Activated CD8-positive, alpha-beta memory T cell treated with anti-CD3 and anti-CD28 coated beads for 24 hours (primary cell): Measurements from ENCODE around the gene PIGX.
A peak's percentile ranks its signal among the peaks of the same experiment; 100 is the strongest.

ENCODE experiments used
- DNase-seq: peaks from one replicate; pipeline ENCODE4 v3.0.0-alpha.2; 2020

Gene PIGX

DNA sequence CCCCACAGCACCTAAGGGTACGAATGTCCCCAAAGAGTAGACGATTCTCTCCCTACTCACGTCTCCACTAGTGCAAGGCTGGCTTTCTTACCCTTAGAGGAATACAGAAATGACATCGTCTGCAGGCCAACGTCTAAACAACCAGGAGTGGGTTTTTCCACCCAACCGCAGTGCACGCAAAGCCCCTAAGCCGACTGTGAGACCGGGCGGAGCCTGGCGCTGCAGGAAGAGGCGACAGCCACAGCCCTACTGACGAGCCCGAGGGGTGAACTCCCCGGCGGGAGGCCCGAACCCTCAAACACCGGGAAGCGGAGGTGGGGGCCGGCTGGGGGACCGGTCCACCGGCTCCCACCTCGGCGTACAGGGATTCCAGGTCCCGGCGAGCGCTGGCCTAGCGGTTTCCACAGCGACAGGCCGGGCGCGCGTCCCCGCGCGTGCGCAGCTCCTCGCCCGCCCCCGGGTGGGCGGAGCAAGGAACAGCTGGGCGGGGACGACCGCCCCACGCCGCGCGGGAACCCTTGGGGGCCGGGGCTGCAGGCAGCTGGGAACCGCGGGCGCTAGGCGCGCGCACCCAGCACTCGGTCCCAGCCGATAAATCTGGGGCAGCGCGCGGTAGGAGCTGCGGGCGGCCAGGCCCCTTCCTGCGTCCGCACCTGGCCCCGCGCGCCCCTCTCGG is at the start of gene PIGX, which contains the start of gene CEP19:
TSS of gene PIGX (plus strand) at position 540 of the 676 bp plus-strand sequence.
TSS of gene CEP19 (minus strand) at position 413 of the 676 bp plus-strand sequence. CDS start 3,593 bp downstream, outside the sequence.
- peak; percentile 96 for DNase-seq

DNA sequence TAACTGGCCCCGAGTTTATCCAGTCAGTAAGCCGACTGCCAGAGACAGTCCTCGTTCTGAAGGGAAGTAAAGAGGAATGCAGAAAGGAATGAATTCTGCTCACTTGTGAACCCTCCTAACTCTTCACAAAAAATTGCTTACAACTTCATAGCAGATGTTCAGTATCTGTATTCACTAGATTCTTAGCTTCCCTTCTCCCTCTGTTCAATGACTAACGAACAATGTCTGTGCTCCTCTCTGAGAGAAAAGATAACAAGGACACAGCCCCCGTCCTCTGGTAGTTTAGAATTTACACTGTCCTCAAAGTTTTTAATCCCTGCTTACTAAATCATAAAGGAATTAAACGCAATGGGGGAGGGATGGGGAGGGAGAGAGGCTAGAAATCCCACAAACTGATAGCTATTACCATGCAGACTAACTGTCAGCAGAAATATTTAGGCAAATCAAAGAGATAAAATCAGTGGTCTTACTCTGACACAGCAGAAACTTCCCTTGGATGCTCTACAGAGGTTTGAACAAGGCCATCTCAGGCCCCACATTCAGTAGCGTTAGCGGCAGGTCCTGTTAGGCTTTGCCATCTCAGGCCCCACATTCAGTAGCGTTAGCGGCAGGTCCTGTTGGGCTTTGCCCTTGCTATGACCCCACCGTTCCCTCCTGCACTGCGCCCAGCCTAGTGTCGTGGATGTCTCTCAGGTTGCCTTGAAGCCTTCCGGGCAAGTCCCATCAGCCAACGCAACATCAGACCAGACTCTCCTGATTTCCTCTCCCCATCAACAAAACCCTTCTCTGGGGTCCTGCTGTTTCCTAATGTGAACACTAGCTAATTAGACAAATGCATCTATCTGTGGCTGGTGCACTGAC is 49.2 kb upstream of the PIGX start:
- DNase-seq, result no peak

DNA sequence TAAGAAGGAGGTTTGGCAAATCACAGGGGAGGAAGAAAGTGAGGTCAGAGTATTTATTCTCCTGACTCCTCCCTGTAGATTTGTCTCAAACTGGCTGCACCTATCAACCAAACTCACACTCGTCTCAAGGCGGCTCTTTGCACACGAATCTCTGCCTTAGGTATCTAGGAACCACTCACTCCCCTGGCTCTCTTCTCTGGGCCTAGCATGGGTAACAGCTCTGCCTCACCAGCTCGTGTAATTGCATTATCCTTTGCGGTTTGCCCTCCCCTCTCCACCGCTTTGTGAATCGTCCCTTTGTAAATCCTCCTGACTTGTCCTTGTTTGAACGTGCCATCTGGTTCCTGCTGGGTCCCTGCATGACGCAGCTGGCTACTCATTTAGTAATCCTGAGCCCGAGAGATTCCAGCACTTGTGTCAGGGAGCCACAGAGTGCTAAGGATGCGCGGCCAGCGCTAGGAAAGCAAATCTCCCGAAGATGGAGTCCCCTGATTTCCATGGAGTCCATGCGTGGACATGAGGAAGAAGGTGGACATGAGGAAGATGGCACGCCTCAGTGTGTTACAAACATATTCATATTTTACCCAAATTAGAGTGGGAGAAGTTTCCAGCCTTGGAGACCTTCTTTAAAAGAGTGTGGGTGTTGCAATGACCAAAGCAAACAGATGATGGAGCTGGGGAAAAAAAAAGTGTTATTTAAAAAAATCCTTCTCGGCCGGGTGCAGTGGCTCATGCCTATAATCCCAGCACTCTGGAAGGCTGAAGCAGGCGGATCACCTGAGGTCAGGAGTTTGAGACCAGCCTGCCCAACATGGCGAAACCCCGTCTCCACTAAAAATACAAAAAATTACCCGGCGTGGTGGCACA is 45.9 kb upstream of the PIGX start:
- DNase-seq, result no peak

GRCh38 chr3:196667056-196667825 is 44.9 kb upstream of the PIGX start:
- no peak for DNase-seq

DNA sequence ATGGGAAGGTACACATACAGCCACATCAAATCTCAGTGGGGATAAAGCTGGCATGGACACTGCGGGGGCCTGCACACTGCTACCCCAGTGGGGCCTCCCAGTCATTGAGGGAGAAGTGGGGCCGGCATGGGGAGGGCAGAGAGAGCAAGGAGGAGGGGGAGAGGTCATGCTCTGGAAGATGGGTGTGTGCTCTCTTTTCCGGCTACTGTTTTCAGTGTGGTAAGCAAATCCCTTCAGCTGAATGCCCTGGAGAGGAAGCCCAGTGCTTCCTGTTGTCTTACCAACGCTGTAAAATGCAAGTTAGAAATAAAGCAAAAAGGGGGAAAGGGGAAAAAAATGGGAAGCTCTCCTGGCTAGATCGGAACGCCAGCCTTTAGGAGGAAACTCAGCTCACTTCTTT is 41.8 kb upstream of the PIGX start:
- no peak for DNase-seq

DNA sequence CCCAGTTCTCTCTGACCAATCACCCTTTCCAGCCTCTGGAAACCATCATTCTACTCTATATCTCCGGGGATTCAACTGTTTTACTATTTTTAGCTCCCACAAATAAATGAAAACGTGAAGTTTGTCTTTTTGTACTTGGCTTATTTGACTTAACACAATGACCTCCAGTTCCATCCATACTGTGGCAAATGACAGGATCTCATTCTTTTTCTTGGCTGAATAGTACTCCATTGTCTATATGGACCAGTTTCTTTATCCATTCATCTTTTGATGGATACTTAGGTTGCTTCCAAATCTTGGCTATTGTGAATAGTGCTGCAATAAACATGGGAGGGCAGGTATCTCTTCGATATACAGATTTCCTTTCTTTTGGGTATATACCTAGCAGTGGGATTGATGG is 38.5 kb upstream of the PIGX start:
- DNase-seq, result no peak

- DNase-seq, result no peak
These were observed 34.8 kb upstream of the PIGX start for GRCh38 chr3:196677353-196677752.

DNA sequence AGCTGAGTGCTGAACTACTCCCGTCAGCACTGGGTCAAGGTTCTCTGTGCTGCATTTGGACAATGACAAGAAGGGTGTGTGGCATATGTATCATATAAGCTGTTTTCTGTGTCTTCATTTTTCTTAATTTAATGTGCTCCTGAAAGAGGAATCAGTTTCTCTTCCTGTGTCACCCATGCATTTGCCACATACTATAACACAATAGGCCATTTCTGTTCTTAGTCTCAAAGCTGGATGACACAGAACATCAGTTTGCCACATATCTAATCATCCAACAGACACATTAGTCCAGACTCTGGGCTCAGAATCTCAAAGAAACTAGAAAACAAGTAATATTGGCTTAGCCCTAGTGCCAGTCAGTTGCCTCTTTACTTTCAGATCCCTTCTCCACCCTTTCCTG is 34.2 kb upstream of the PIGX start:
- DNase-seq, result no peak

DNA sequence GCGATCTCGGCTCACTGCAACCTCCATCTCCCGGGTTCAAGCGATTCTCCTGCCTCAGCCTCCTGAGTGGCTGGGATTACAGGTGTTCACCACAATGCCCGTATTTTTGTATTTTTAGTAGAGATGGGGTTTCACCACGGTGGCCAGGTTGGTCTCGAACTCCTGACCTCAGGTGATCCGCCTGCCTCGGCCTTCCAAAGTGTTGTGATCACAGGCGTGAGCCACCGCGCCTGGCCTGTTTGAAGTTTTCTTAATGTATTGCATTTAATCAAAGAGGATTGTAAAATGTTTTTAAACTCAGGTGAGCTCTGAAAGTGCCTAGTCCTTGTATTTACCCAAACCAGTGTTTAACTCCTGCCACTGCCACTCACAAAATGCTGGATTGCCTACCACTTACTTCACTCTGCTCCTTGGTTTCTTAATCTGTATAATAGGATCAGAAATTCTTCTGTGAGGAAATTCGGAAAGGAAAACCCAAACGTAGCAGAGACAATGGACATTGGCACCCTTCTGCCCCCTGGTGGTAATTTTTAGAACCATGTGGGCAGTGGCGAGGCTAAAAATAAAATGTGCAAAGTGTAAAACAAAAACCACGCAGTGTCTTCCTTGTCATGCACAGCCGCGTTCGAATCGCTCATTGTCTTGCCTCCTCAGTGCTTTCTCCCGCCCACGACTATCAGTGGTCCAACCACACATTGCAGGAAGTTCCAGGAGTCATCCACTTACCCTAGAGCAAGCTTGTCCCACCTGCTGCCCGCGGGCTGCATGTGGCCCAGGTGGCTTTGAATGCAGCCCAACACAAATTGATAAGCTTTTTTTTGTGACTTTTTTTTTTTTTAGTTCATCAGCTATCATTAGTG is 27.4 kb upstream of the PIGX start:
- DNase-seq, result peak; percentile 84

DNA sequence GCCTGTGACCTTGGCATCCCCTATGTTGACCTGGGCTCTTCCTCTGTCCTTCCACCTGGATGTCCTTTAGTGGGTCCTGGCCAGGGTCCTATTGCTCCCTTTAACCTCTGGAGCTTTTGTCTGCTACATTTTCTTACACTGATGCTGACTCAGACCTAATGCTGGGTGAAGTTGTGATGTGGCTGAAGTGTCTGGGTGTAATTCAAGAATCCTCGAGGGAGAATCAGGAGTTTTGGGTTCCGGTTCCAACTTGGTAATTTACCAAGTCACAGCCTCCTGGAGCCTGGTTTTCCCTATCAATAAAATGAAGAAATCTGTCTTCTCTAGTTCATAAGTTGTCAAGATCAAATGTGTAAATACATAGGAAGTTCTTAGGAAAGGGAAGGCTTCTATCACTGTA is 25.7 kb upstream of the PIGX start:
- no peak for DNase-seq

- DNase-seq, result no peak
These were observed 23.8 kb upstream of the PIGX start for GRCh38 chr3:196688349-196688748.

GRCh38 chr3:196689941-196690660 is 22.1 kb upstream of the PIGX start:
- DNase-seq, result no peak

DNA sequence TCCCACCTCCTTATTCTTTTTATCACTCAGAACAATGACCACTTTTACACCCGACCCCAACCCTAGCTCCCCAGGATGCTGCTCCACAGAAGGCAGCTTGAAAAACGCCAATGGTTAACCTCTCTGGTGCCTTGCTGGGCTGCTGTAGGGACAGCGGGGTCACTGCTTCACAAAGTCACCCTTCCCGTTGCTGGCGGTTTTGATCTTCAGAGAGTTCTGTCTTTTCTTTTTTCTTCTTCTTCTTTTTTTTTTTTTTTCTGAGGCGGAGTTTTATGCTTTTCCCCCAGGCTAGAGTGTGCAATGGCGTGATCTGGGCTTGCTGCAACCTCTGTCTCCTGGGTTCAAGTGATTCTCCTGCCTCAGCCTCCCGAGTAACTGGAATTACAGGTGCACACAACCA is 20.8 kb upstream of the PIGX start:
- no peak for DNase-seq

DNA sequence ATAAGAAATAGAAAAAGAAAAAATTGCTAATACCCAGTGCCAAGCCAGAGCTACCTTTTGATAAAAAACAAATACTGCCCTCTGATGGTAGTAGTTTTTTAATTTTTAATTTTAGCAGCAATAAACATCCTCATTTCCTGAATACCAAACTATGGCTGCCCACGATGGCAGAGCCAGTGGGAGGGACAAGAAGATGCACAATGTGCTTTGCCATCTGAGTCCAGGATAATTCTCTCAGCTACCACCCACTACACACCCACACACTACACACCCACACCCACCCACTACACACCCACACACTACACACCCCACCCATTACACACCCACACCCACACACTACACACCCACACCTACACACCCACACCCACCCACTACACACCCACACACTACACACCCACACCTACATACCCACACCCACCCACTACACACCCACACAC is 18.0 kb upstream of the PIGX start:
- no peak for DNase-seq

DNA sequence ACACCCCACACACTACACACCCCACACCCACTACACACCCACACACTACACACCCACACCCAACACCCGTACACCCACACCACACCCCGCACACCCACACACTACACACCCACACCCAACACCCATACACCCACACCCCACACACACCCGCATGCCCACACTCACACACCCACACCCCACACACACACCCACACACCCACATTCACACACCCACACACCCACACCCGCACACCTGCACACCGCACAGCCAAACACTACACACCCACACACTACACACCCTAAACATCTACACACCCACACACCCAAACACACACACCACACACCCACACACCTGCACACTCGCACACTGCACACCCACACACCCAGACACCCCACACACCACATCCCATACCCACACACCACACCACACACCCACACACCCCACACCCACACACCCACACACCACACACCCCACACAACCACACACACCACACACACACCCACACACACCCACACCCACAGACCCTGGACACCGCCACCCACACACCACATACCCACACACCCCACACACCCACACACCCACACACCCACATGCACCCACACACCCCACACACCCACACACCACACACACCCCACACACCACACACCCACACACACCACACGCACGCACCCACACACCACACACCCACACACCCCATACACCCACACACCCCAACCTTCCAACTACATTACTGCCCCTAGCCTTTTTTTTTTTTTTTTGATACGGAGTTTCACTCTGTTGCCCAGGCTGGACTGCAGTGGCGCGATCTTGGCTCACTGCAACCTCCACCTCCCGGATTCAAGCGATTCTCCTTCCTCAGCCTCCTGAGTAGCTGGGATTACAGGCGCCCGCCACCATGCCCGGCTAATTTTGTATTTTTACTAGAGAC is 17.0 kb upstream of the PIGX start:
- DNase-seq, result peak; percentile 67

- DNase-seq, result no peak
These were observed 16.3 kb upstream of the PIGX start for GRCh38 chr3:196695849-196696226.

DNA sequence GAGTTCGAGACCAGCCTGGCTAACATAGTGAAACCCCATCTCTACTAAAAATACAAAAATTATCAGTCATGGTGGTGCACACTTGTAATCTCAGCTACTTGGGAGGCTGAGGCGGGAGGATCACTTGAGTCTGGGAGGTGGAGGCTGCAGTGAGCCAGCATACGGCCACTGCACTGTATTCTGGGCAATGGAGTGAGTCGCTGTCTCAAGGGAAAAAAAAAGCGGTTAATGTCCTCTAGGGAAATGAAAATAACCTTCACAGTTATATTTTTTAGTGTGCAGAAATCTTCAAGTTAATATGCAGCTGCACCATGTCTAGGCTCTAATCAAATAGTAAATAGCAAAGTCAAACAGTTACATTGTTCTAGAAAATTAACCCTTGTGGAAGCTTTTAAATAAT is 14.9 kb upstream of the PIGX start:
- DNase-seq, result no peak

DNA sequence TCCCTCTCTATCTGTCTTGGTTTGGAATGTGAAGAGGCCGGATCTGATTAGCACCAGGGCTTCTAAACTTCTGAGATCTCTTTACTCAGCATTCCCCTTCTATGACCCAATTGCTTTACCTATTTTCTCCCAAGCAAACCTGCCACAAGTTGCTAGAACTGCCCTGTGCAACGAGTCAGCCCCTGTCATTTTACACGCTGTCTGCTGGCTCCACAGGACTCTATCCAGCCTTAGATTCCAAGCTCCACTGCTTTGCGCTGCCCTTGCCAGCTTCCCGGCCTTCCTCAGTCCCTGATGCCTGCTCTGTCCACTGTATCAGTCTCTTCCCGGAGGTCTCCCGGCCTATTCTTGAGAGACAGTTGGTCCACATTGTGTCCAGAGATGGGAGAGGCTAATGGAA is 12.4 kb upstream of the PIGX start:
- no peak for DNase-seq

DNA sequence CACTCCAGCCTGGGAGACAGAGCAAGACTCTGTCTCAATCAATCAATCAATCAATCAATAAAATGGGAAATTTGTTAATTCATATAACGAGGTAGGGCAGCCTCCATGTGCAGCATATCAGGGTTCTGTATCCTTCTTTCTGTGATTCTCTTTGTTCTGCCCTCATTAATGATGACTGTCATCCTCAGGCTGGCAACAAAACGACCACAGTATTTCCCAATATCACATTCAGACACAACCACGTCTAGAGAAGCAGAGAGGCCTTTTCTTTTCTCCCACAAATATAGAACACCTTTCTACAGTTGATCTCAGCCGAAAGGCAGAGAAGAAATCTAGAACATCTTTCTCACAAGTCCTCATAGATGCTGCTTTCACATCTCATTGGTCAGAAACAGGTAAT is 11.4 kb upstream of the PIGX start:
- DNase-seq, result no peak

DNA sequence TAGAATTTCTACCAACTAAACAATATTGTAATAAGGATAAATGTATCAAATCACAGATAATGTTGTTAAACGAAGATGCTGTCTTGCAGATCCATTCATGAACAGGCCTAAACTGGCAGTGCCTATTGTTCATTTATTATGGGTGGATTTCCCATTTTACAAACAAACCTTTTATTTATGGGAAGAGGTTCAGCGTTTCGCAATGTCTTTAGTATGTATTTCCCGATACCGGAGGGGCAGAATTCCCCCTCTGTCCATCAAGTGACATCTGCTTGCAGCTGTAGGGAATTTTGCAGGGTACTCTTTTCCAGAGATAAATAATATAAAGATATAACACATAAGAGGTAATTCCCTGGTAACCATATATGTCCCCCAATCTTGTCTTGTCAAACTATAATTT is 5.8 kb upstream of the PIGX start:
- DNase-seq, result no peak
